SK-N-SH (cell line): Measurements from ENCODE around the gene SSPN. TPM values are rescaled to one million over a fixed set of nuclear protein-coding genes. Genes with fewer than 3 reads are reported as not detected.

Source experiments
- CTCF ChIA-PET: fragments of 300-600, 350-600 bp; formaldehyde crosslinking; extraction: SDS; loops from one replicate; lab custom pipeline; 2021; lab: Yijun Ruan, JAX
- POLR2A ChIA-PET: fragments of 350-600 bp; sonication (Branson Sonifier 250); formaldehyde crosslinking; extraction: SDS; loops from one replicate; lab custom pipeline; 2020; ENCODE audit warnings: antibody characterized with exemption, inconsistent platforms; lab: Yijun Ruan, JAX
- DNase-seq: peaks from one replicate; pipeline ENCODE4 v3.0.0; 2012
- H2AFZ ChIP-seq: fragments of 200-600 bp; sonication (generic); 2 replicates; pipeline ENCODE4 v1.8.1; 2016; ENCODE audit warnings: antibody characterized with exemption, mild to moderate bottlenecking, low read depth
- H3F3A ChIP-seq: fragments of 200-600 bp; sonication (generic); replicated peaks from 2 replicates; pipeline ENCODE3; 2016; ENCODE audit warnings: antibody characterized with exemption, mild to moderate bottlenecking; ENCODE audit not compliant: insufficient read depth
- H3K27ac ChIP-seq, 2 experiments: fragments of 200-500 bp in 1 of 2; fragments of 200-600 bp in 1 of 2; sonication (Bioruptor generic) in 1 of 2; sonication (generic), shearing (Covaris generic) in 1 of 2; 2 replicates each; pipeline versions ENCODE4 v1.5.1 to v1.6.1; 2014 to 2016; ENCODE audit warnings: low read depth in 2 of 2, inconsistent platforms in 1 of 2, low read length in 1 of 2, mild to moderate bottlenecking in 1 of 2, mixed read lengths in 1 of 2
- H3K27me3 ChIP-seq: fragments of 200-600 bp; sonication (generic), shearing (Covaris generic); 2 replicates; pipeline ENCODE4 v1.6.1; 2016; ENCODE audit warnings: mixed run types; ENCODE audit not compliant: insufficient read depth
- H3K36me3 ChIP-seq, 2 experiments: fragments of 200-500 bp in 1 of 2; fragments of 200-600 bp in 1 of 2; sonication (Bioruptor generic) in 1 of 2; sonication (generic) in 1 of 2; replicated peaks in 1 of 2; 2 replicates each; pipeline versions ENCODE3 to v1.5.1; 2014 to 2016; ENCODE audit warnings: low read length in 1 of 2, mild to moderate bottlenecking in 1 of 2; ENCODE audit not compliant: insufficient read depth in 2 of 2, control insufficient read depth in 1 of 2
- H3K4me1 ChIP-seq, 2 experiments: fragments of 200-500 bp in 1 of 2; fragments of 200-600 bp in 1 of 2; sonication (Bioruptor generic) in 1 of 2; sonication (generic), shearing (Covaris generic) in 1 of 2; 2 replicates each; pipeline versions ENCODE4 v1.5.1 to v1.6.1; 2014 to 2016; ENCODE audit warnings: low read depth in 1 of 2, low read length in 1 of 2, mixed run types in 1 of 2; ENCODE audit not compliant: insufficient read depth in 2 of 2, control insufficient read depth in 1 of 2
- H3K4me2 ChIP-seq: fragments of 200-600 bp; sonication (generic), shearing (Covaris generic); 2 replicates; pipeline ENCODE4 v1.6.1; 2017; ENCODE audit warnings: mixed run types
- H3K4me3 ChIP-seq, 2 experiments: fragments of 200-500 bp in 1 of 2; fragments of 200-600 bp in 1 of 2; sonication (Bioruptor generic) in 1 of 2; sonication (generic), shearing (Covaris generic) in 1 of 2; 2 replicates each; pipeline versions ENCODE4 v1.5.1 to v1.8.1; 2014 to 2016; ENCODE audit warnings: low read depth in 2 of 2, inconsistent platforms in 1 of 2, low read length in 1 of 2, mild to moderate bottlenecking in 1 of 2, mixed read lengths in 1 of 2, moderate library complexity in 1 of 2
- H3K79me2 ChIP-seq: fragments of 200-600 bp; sonication (generic); 2 replicates; pipeline ENCODE4 v1.8.1; 2017; ENCODE audit warnings: mild to moderate bottlenecking; ENCODE audit not compliant: insufficient read depth
- H3K9ac ChIP-seq: fragments of 200-600 bp; sonication (generic); 2 replicates; pipeline ENCODE4 v1.6.1; 2017; ENCODE audit warnings: mixed run types
- H3K9me2 ChIP-seq: fragments of 200-600 bp; sonication (generic); 2 replicates; pipeline ENCODE4 v1.6.1; 2017; ENCODE audit warnings: mixed run types
- H3K9me3 ChIP-seq: fragments of 200-600 bp; sonication (generic); 2 replicates; pipeline ENCODE4 v1.6.1; 2017; ENCODE audit warnings: mixed run types, mild to moderate bottlenecking, moderate library complexity
- H4K20me1 ChIP-seq: fragments of 200-600 bp; sonication (generic); 2 replicates; pipeline ENCODE4 v1.6.1; 2017; ENCODE audit warnings: mild to moderate bottlenecking, mixed run types; ENCODE audit not compliant: insufficient read depth
- ELF1 ChIP-seq: IDR thresholded peaks from 2 replicates; pipeline ENCODE4 v1.4.0; 2012
- EP300 ChIP-seq, 2 experiments: IDR thresholded peaks; 2 replicates each; pipeline versions ENCODE4 v1.4.0 to v1.6.1; 2012; ENCODE audit warnings: borderline replicate concordance in 1 of 2, low read depth in 1 of 2, low read length in 1 of 2
- EZH2phosphoT487 ChIP-seq: fragments of 200-600 bp; sonication (generic); IDR thresholded peaks from 2 replicates; pipeline ENCODE4 v1.6.1; 2017; ENCODE audit warnings: low read depth, mixed run types, mild to moderate bottlenecking, antibody characterized with exemption, moderate library complexity, borderline replicate concordance
- FOXJ3 ChIP-seq: sonication (generic); formaldehyde crosslinking; IDR thresholded peaks from 2 replicates; pipeline ENCODE4 v1.5.1; 2020; ENCODE audit warnings: mild to moderate bottlenecking, missing genetic modification reagents
- FOXM1 ChIP-seq: IDR thresholded peaks from 2 replicates; pipeline ENCODE4 v1.4.0; 2012; ENCODE audit warnings: low read depth, mild to moderate bottlenecking
- GABPA ChIP-seq: IDR thresholded peaks from 2 replicates; pipeline ENCODE4 v1.4.0; 2012; ENCODE audit warnings: low read depth, mild to moderate bottlenecking
- GATA2 ChIP-seq: sonication (generic); formaldehyde crosslinking; IDR thresholded peaks from 2 replicates; pipeline ENCODE4 v1.5.0; 2020; ENCODE audit warnings: mild to moderate bottlenecking, missing genetic modification reagents
- JUND ChIP-seq: IDR thresholded peaks from 2 replicates; pipeline ENCODE4 v1.4.0; 2012
- NFIC ChIP-seq: IDR thresholded peaks from 2 replicates; pipeline ENCODE4 v1.4.0; 2012; ENCODE audit warnings: borderline replicate concordance
- NRF1 ChIP-seq: IDR thresholded peaks from 2 replicates; pipeline ENCODE4 v1.6.1; 2012; ENCODE audit warnings: low read depth, mild to moderate bottlenecking, low read length
- RAD21 ChIP-seq: IDR thresholded peaks from 2 replicates; pipeline ENCODE4 v1.6.1; 2012; ENCODE audit warnings: mild to moderate bottlenecking, low read length
- RFX5 ChIP-seq: IDR thresholded peaks from 2 replicates; pipeline ENCODE4 v1.6.1; 2012; ENCODE audit warnings: mild to moderate bottlenecking, improper control_type of control experiment, low read length
- RXRA ChIP-seq: IDR thresholded peaks from 2 replicates; pipeline ENCODE4 v1.4.0; 2012; ENCODE audit warnings: low read depth, mild to moderate bottlenecking, borderline replicate concordance
- TAF1 ChIP-seq: IDR thresholded peaks from 2 replicates; pipeline ENCODE4 v1.6.1; 2012; ENCODE audit warnings: low read depth, mild to moderate bottlenecking, low read length, moderate library complexity, borderline replicate concordance
- TCF12 ChIP-seq: IDR thresholded peaks from 2 replicates; pipeline ENCODE4 v1.4.0; 2012
- TEAD4 ChIP-seq: IDR thresholded peaks from 2 replicates; pipeline ENCODE4 v1.4.0; 2012; ENCODE audit warnings: mild to moderate bottlenecking, borderline replicate concordance; ENCODE audit not compliant: insufficient read depth
- YY1 ChIP-seq: IDR thresholded peaks from 2 replicates; pipeline ENCODE4 v1.4.0; 2012; ENCODE audit warnings: low read depth, mild to moderate bottlenecking
- WGBS: methylation state at CpG from one replicate; pipeline ENCODE4 v1.1.6; 2017; ENCODE audit warnings: low lambda C conversion rate; 5-methylcytosine and 5-hydroxymethylcytosine counted together
- polyA plus RNA-seq, 3 experiments: library from polyadenylated mRNA; depleted of rRNA; stranded (reverse); fragments of >200 nt; gene quantifications; 2 replicates each; pipeline ENCODE4 v1.2.3, GENCODE V29; 2012
- TF ChIP-seq, protein P1 (sequence below): IDR thresholded peaks from 2 replicates; pipeline ENCODE4 v1.4.0; 2012; ENCODE audit warnings: low read depth
- TF ChIP-seq, protein P2 (sequence below): IDR thresholded peaks from 2 replicates; pipeline ENCODE4 v1.4.0; 2012; ENCODE audit warnings: low read depth, borderline replicate concordance
- TF ChIP-seq, protein P3 (sequence below): fragments of 150-350 bp; IDR thresholded peaks from 2 replicates; pipeline ENCODE4 v1.6.1; 2017; ENCODE audit warnings: antibody characterized with exemption, low read length, low read depth, borderline replicate concordance
- TF ChIP-seq, protein P4 (sequence below): fragments of 150-350 bp; IDR thresholded peaks from 2 replicates; pipeline ENCODE4 v1.6.1; 2016; ENCODE audit warnings: mild to moderate bottlenecking, low read depth, low read length
- TF ChIP-seq, protein P5 (sequence below): IDR thresholded peaks from 2 replicates; pipeline ENCODE4; 2012
- TF ChIP-seq, protein P6 (sequence below): fragments of 200-600 bp; sonication (generic); IDR thresholded peaks from 2 replicates; pipeline ENCODE4 v1.6.1; 2017; ENCODE audit warnings: antibody characterized with exemption, mild to moderate bottlenecking, moderate library complexity
- TF ChIP-seq, protein P7 (sequence below): IDR thresholded peaks from 2 replicates; pipeline ENCODE4 v1.4.0; 2012; ENCODE audit warnings: low read depth, borderline replicate concordance

SSPN gene
- polyA plus RNA-seq, 1 of the 3 experiments (the other 2 are of a cell fraction): 5.9 TPM

DNA sequence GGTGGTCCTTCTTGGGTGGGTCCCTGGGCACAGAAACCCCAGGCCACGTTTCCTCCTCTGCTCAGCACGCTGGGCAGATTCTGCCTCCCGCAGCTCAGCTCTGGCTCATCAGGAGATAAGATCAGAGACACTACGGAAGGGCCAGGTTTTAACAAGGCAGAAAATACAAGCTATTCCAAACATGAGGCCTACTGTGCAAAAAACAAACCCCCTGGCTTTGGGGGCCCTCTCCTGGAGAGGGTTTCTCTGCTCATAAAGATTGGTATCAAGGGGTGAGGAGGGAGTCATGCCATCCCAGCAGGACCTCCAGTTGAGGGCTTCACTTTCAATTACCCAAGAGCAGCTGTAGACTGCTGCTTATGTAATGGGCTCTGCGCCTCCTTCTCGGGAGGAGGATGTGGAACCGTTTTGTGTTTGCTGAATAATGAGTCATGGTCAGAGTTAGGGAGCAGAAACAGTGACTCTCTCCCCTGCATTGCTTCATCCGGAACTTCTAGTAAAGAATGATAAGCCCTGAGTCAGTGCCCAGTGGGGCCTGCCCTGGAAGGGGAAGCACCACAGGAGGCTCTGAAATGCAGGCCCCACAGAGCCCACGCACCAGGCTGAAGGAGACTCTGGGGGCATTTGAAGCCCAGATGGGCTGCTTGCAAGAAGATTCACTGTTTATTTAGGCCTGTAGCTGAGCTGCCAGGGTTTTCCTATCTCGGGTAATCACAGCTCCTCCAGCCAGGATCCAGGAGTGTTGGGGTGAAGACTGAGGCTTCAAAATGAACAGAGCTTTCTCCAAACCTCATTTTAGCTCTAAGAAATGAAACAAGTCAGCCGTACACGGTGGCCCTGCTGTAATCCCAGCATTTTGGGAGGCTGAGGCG is 79.3 kb downstream of the SSPN start:
- Histone ChIP-seq H3K4me3 (no peak overlapping the region), H2AFZ (peak overlapping the region; percentile 88), H3K4me2 (peak overlapping the region; percentile 60), H3K9me2 (no peaks in the 10 kb centered on the region), H3K27me3 (no peaks in the 10 kb centered on the region), H3K9ac (peak overlapping the region; percentile 68), H3F3A (peaks cover 20% of the 10 kb centered on the region), H3K36me3 (no peaks in the 10 kb centered on the region), H3K9me3 (no peaks in the 10 kb centered on the region), H4K20me1 (no peaks in the 10 kb centered on the region), H3K27ac (peak overlapping the region; percentile 2 to 98; a peak in 3 of 4 replicates), H3K4me1 (peaks cover 10 to 48% of the 10 kb centered on the region in 2 experiments; a peak in 3 of 4 replicates), H3K79me2 (no peaks in the 10 kb centered on the region)
- CTCF ChIA-PET: interaction anchor here (0.5 to 1.3 kb wide), 4 partner anchors 11 to 377 kb away, joined by 3 to 6 read pairs (median 4); no protein-coding TSS in a partner anchor
- 23% methylated on average over 10 of the region's 13 CpGs for WGBS
- DNase-seq: peak; percentile 17
- POLR2A ChIA-PET: no interaction called here
- TF ChIP-seq, protein P1, sequence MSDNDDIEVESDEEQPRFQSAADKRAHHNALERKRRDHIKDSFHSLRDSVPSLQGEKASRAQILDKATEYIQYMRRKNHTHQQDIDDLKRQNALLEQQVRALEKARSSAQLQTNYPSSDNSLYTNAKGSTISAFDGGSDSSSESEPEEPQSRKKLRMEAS: peak; percentile 81
- TF ChIP-seq FOXM1 (peak; percentile 57; the same call in 1 of the 2 replicates), FOXJ3 (CRISPR knock-in tag) (no peak), EZH2phosphoT487 (no peak), YY1 (0 out of 2 replicates have a peak, but pooled peaks have one; percentile 36), NFIC (peak; percentile 73), TAF1 (peak; percentile 81; the same call in 1 of the 2 replicates), TCF12 (peak; percentile 90), RFX5 (no peak), RAD21 (peak; percentile 26), EP300 (IDR thresholded peaks at IDR 0.05; ENCODE audit: borderline replicate concordance in 1 of 2, low read depth in 1 of 2, low read length in 1 of 2) (peak in 1 of 2 experiments; percentile 94; a peak in 2 of 4 replicates), JUND (peak; percentile 94), NRF1 (no peak), RXRA (peak; percentile 78; the same call in 1 of the 2 replicates), GATA2 (peak; percentile 49), GABPA (peak; percentile 61), TEAD4 (peak; percentile 80; the same call in 1 of the 2 replicates), ELF1 (peak; percentile 71; the same call in 1 of the 2 replicates)
- TF ChIP-seq, protein P2, sequence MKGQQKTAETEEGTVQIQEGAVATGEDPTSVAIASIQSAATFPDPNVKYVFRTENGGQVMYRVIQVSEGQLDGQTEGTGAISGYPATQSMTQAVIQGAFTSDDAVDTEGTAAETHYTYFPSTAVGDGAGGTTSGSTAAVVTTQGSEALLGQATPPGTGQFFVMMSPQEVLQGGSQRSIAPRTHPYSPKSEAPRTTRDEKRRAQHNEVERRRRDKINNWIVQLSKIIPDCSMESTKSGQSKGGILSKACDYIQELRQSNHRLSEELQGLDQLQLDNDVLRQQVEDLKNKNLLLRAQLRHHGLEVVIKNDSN: no peak; the same call in 1 of the 2 replicates
- TF ChIP-seq, protein P3, sequence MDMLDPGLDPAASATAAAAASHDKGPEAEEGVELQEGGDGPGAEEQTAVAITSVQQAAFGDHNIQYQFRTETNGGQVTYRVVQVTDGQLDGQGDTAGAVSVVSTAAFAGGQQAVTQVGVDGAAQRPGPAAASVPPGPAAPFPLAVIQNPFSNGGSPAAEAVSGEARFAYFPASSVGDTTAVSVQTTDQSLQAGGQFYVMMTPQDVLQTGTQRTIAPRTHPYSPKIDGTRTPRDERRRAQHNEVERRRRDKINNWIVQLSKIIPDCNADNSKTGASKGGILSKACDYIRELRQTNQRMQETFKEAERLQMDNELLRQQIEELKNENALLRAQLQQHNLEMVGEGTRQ: no peak
- TF ChIP-seq, protein P4, sequence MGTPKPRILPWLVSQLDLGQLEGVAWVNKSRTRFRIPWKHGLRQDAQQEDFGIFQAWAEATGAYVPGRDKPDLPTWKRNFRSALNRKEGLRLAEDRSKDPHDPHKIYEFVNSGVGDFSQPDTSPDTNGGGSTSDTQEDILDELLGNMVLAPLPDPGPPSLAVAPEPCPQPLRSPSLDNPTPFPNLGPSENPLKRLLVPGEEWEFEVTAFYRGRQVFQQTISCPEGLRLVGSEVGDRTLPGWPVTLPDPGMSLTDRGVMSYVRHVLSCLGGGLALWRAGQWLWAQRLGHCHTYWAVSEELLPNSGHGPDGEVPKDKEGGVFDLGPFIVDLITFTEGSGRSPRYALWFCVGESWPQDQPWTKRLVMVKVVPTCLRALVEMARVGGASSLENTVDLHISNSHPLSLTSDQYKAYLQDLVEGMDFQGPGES: no peak
- TF ChIP-seq, protein P5, sequence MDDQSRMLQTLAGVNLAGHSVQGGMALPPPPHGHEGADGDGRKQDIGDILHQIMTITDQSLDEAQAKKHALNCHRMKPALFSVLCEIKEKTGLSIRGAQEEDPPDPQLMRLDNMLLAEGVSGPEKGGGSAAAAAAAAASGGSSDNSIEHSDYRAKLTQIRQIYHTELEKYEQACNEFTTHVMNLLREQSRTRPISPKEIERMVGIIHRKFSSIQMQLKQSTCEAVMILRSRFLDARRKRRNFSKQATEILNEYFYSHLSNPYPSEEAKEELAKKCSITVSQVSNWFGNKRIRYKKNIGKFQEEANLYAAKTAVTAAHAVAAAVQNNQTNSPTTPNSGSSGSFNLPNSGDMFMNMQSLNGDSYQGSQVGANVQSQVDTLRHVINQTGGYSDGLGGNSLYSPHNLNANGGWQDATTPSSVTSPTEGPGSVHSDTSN: peak; percentile 86
- TF ChIP-seq, protein P6, sequence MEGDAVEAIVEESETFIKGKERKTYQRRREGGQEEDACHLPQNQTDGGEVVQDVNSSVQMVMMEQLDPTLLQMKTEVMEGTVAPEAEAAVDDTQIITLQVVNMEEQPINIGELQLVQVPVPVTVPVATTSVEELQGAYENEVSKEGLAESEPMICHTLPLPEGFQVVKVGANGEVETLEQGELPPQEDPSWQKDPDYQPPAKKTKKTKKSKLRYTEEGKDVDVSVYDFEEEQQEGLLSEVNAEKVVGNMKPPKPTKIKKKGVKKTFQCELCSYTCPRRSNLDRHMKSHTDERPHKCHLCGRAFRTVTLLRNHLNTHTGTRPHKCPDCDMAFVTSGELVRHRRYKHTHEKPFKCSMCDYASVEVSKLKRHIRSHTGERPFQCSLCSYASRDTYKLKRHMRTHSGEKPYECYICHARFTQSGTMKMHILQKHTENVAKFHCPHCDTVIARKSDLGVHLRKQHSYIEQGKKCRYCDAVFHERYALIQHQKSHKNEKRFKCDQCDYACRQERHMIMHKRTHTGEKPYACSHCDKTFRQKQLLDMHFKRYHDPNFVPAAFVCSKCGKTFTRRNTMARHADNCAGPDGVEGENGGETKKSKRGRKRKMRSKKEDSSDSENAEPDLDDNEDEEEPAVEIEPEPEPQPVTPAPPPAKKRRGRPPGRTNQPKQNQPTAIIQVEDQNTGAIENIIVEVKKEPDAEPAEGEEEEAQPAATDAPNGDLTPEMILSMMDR: peak; percentile 53
- TF ChIP-seq, protein P7, sequence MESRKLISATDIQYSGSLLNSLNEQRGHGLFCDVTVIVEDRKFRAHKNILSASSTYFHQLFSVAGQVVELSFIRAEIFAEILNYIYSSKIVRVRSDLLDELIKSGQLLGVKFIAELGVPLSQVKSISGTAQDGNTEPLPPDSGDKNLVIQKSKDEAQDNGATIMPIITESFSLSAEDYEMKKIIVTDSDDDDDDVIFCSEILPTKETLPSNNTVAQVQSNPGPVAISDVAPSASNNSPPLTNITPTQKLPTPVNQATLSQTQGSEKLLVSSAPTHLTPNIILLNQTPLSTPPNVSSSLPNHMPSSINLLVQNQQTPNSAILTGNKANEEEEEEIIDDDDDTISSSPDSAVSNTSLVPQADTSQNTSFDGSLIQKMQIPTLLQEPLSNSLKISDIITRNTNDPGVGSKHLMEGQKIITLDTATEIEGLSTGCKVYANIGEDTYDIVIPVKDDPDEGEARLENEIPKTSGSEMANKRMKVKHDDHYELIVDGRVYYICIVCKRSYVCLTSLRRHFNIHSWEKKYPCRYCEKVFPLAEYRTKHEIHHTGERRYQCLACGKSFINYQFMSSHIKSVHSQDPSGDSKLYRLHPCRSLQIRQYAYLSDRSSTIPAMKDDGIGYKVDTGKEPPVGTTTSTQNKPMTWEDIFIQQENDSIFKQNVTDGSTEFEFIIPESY: peak; percentile 74
